Ovary (tissue), 9 donors: ENCODE data around the gene NEUROD4. TPM values are rescaled to one million over a fixed set of nuclear protein-coding genes. Genes with fewer than 3 reads are reported as not detected.

Source experiments
- DNase-seq, 5 donors: peaks; one replicate each; pipeline ENCODE4 v3.0.0-alpha.2; 2019 to 2020
- H3K27ac ChIP-seq, 2 donors: fragments of 200-600 bp; one replicate each; pipeline versions ENCODE4 v1.5.1 to v1.8.0; 2019 to 2022
- H3K27me3 ChIP-seq: fragments of 200-600 bp; one replicate; pipeline ENCODE4 v1.8.0; 2022
- H3K36me3 ChIP-seq: fragments of 200-600 bp; sonication (generic); one replicate; pipeline ENCODE4 v1.5.1; 2019
- H3K4me1 ChIP-seq: one replicate; pipeline ENCODE4 v1.8.1; 2013; ENCODE audit warnings: mild to moderate bottlenecking, moderate library complexity; ENCODE audit not compliant: insufficient read depth
- H3K4me3 ChIP-seq: fragments of 200-600 bp; sonication (generic); one replicate; pipeline ENCODE4 v1.5.1; 2017
- H3K9me3 ChIP-seq, 2 donors: fragments of 200-600 bp in 1 of 2; sonication (generic) in 1 of 2; one replicate each; pipeline versions ENCODE4 v1.5.1 to v1.8.1; 2013 to 2019; ENCODE audit warnings: mild to moderate bottlenecking in 1 of 2, moderate library complexity in 1 of 2
- CTCF ChIP-seq, 3 donors: fragments of 450-650 bp in 2 of 3; fragments of 200-600 bp in 1 of 3; IDR thresholded peaks; one replicate each; pipeline versions ENCODE4 v1.5.1 to v1.8.0; 2016 to 2022; ENCODE audit warnings: antibody characterized with exemption in 3 of 3, mild to moderate bottlenecking in 1 of 3
- EP300 ChIP-seq: sonication (generic); formaldehyde crosslinking; IDR thresholded peaks from one replicate; pipeline ENCODE4 v1.6.1; 2017; ENCODE audit warnings: antibody characterized with exemption
- POLR2A ChIP-seq: fragments of 450-650 bp; IDR thresholded peaks from one replicate; pipeline ENCODE4 v1.6.1; 2017; ENCODE audit warnings: antibody characterized with exemption, mild to moderate bottlenecking, moderate library complexity
- WGBS, 3 donors: extraction: QIAGEN DNeasy Blood & Tissue Kit in 1 of 3; methylation state at CpG; one replicate each; pipeline versions ENCODE4 v1.1.5 to v1.1.7; 2013 to 2017; 5-methylcytosine and 5-hydroxymethylcytosine counted together
- intact Hi-C, 4 donors: fragments of 100-400 bp; cut with DNase I; formaldehyde crosslinking; loops; one replicate each; pipeline versions ENCODE4 v1.11.0 to v1.15.1; 2022 to 2023
- polyA plus RNA-seq, 2 donors: library from polyadenylated mRNA; stranded (reverse); fragments of 200-250 nt in 1 of 2; fragments of 350-450 nt in 1 of 2; fragmentation: Illumina TruSeq in 1 of 2; extraction: RNeasy Lipid Tissue Mini Kit (QIAGEN cat#74804) in 1 of 2; gene quantifications; one replicate each; pipeline ENCODE4 v1.2.3, GENCODE V29; 2013 to 2014
- total RNA-seq, 7 donors: library from RNA; depleted of rRNA in 2 of 7; stranded (reverse); fragments of >200 nt in 2 of 7; fragmentation: NEBNext Ultra II Directional in 3 of 7; extraction: Animal tissue kit (Norgen Biotek cat#: 25700) in 3 of 7; gene quantifications; one replicate each; pipeline versions ENCODE4 v1.1.0 to v1.2.4, GENCODE V29; 2016 to 2023
- donor health status: DM: no; HTN: no; CAD: no; lungs with moderate emphysema.
- donor health status: DM: no; HTN: no; CAD: no.
- donor health status: Bipolar disorder and iron deficiency.
- donor health status: DM: yes; HTN: yes; CAD: no.
- donor health status: DM: no; HTN: no; CAD: no.
- donor health status: DM: yes; HTN: yes; CAD: no.

NEUROD4 gene
- total and polyA plus RNA-seq, 9 donors: not detected

GRCh38 chr12:54991991-54992375 is 27.8 kb upstream of the NEUROD4 start:
- DNase-seq: no peak
- Histone ChIP-seq H3K4me1 (peaks cover 4% of the 10 kb centered on the region), H3K27me3 (no peaks in the 10 kb centered on the region), H3K9me3 (no peaks in the 10 kb centered on the region), H3K27ac (no peak overlapping the region), H3K4me3 (no peak overlapping the region), H3K36me3 (no peaks in the 10 kb centered on the region)
- TF ChIP-seq CTCF (IDR thresholded peaks at IDR 0.05) (no peak), EP300 (no peak), POLR2A (no peak)
- intact Hi-C loops: loop anchor here in 2 of 4 donors (5.0 to 10.0 kb wide), 2 partner anchors 80 to 153 kb away; no protein-coding TSS in a partner anchor
- WGBS, 3 donors: 90 to 93% (median 92%) methylated on average over 5 of the region's 5 CpGs

GRCh38 chr12:54993181-54993835 is 26.5 kb upstream of the NEUROD4 start:
- intact Hi-C loops: loop anchor here in 2 of 4 donors (5.0 to 10.0 kb wide), 2 partner anchors 79 to 151 kb away; no protein-coding TSS in a partner anchor
- peak in 3 of 5 donors; percentile 17 to 51 (median 23) for DNase-seq
- WGBS, 3 donors: 21 to 23% (median 23%) methylated on average over 12 of the region's 12 CpGs

GRCh38 chr12:54996205-54996604 is 23.6 kb upstream of the NEUROD4 start:
- intact Hi-C loops: loop anchor here in 3 of 4 donors (5.0 to 10.0 kb wide), 3 partner anchors 71 to 149 kb away; no protein-coding TSS in a partner anchor
- Histone ChIP-seq H3K27ac (no peak overlapping the region), H3K9me3 (no peaks in the 10 kb centered on the region), H3K4me1 (no peaks in the 10 kb centered on the region), H3K36me3 (no peaks in the 10 kb centered on the region), H3K4me3 (no peak overlapping the region), H3K27me3 (no peaks in the 10 kb centered on the region)
- no peak for DNase-seq
- no peak for TF ChIP-seq EP300
- TF ChIP-seq CTCF (IDR thresholded peaks at IDR 0.05): no peak
- TF ChIP-seq POLR2A: no peak
- 54 to 63% (median 59%) methylated on average over 5 of the region's 5 CpGs for WGBS, 3 donors

More at GRCh38 chr12:54993181-54993835, 26.5 kb upstream of the NEUROD4 start:
- Histone ChIP-seq H3K4me1 (peaks cover 4% of the 10 kb centered on the region), H3K36me3 (no peaks in the 10 kb centered on the region), H3K4me3 (no peak overlapping the region), H3K27me3 (no peaks in the 10 kb centered on the region), H3K27ac (no peak overlapping the region), H3K9me3 (no peaks in the 10 kb centered on the region)
- TF ChIP-seq CTCF (IDR thresholded peaks at IDR 0.05) (peak; percentile 70 to 87 (median 73)), EP300 (no peak), POLR2A (no peak)

- H3K27ac ChIP-seq: no peak overlapping the region
- H3K4me1 ChIP-seq: no peaks in the 10 kb centered on the region
- no peaks in the 10 kb centered on the region for H3K36me3 ChIP-seq
- H3K9me3 ChIP-seq: no peaks in the 10 kb centered on the region
- TF ChIP-seq EP300 (no peak), CTCF (IDR thresholded peaks at IDR 0.05) (no peak), POLR2A (no peak)
- 61 to 71% (median 67%) methylated on average over 4 of the region's 4 CpGs for WGBS, 3 donors
- intact Hi-C loops: loop anchor here in 3 of 4 donors (5.0 to 10.0 kb wide), 3 partner anchors 69 to 147 kb away; no protein-coding TSS in a partner anchor
- no peaks in the 10 kb centered on the region for H3K27me3 ChIP-seq
- no peak overlapping the region for H3K4me3 ChIP-seq
- no peak for DNase-seq
These were observed 21.7 kb upstream of the NEUROD4 start for GRCh38 chr12:54997929-54998522.
